RWPE2 (cell line): ENCODE measurements around the gene CRNKL1.

Source experiments
- ATAC-seq: fragments of 200-7000 bp; cut with Tn5 transposase; 3 replicates; pipeline ENCODE4 v1.9.1; 2021; ENCODE audit warnings: low read depth
- DNase-seq: peaks from one replicate; pipeline ENCODE4 v3.0.0-alpha.2; 2020; ENCODE audit warnings: low spot score
- H3K27ac ChIP-seq: fragments of 450-650 bp; 2 replicates; pipeline ENCODE4 v1.5.1; 2017; ENCODE audit warnings: mild to moderate bottlenecking; ENCODE audit not compliant: poor library complexity, severe bottlenecking
- H3K27me3 ChIP-seq: fragments of 250-450 bp; sonication (Bioruptor Pico); 2 replicates; pipeline ENCODE4 v1.5.1; 2021; ENCODE audit warnings: mild to moderate bottlenecking, moderate library complexity; ENCODE audit not compliant: insufficient read depth, poor library complexity, severe bottlenecking
- H3K36me3 ChIP-seq: fragments of 250-450 bp; sonication (Bioruptor Pico); 2 replicates; pipeline ENCODE4 v1.5.1; 2020; ENCODE audit warnings: low read depth, mild to moderate bottlenecking, moderate library complexity
- H3K4me1 ChIP-seq: fragments of 250-450 bp; sonication (Bioruptor Pico); 2 replicates; pipeline ENCODE4 v1.5.1; 2021; ENCODE audit warnings: mild to moderate bottlenecking, moderate library complexity; ENCODE audit not compliant: insufficient read depth, poor library complexity, severe bottlenecking
- H3K4me3 ChIP-seq: fragments of 250-450 bp; sonication (Bioruptor Pico); 2 replicates; pipeline ENCODE4 v1.5.1; 2021; ENCODE audit warnings: mild to moderate bottlenecking, moderate library complexity; ENCODE audit not compliant: severe bottlenecking
- H3K9me3 ChIP-seq: fragments of 250-450 bp; sonication (Bioruptor Pico); 2 replicates; pipeline ENCODE4 v1.5.1; 2021; ENCODE audit warnings: mild to moderate bottlenecking, moderate library complexity; ENCODE audit not compliant: severe bottlenecking
- TF ChIP-seq, protein P1 (sequence below): fragments of 450-650 bp; IDR thresholded peaks from one replicate; pipeline ENCODE4 v1.5.1; 2017; ENCODE audit warnings: mild to moderate bottlenecking, moderate library complexity; ENCODE audit not compliant: poor library complexity, severe bottlenecking

The CRNKL1 gene

DNA sequence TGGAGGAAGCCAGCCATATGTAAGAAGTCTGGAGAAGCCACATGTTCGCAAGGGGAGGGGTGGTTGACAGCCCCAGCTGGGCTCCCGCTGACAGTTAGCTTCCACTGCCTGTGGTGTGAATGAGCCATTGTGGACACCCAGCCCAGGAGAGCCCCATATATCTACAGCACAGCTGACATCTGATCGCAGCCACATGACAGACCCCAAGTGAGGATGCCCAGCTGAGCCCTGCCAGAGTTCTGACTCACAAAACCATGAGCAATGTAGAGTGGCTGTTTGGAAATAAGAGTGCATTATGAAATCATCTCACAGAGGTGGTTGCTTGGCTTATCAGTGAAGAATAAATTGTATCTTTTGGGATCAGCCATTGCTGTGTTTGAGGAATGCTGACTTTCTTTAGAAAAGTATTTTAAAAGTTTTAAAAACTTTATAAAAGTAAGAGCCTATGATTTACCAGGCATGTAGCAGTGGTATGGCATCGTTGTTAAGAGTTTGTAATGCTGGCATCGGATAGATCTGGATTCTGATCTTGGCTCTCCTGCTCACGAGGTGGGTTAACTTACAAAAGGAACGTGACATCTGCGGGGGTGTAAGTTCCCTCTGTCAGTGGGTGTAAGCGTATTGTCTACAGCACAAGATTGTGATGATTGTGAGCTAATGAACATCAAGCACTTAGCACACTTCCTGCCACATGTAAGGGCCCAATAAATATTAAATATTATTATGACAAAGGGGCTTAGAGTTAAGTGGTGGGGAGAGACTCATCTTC lies 24.2 kb upstream of the CRNKL1 start:
- no peaks in the 10 kb centered on the region for H3K27me3 ChIP-seq
- H3K4me3 ChIP-seq, result no peak overlapping the region
- peak; percentile 75 for ATAC-seq
- H3K36me3 ChIP-seq, result no peaks in the 10 kb centered on the region
- H3K27ac ChIP-seq, result no peak overlapping the region
- no peaks in the 10 kb centered on the region for H3K4me1 ChIP-seq
- no peaks in the 10 kb centered on the region for H3K9me3 ChIP-seq
- DNase-seq, result no peak
- TF ChIP-seq, protein P1, sequence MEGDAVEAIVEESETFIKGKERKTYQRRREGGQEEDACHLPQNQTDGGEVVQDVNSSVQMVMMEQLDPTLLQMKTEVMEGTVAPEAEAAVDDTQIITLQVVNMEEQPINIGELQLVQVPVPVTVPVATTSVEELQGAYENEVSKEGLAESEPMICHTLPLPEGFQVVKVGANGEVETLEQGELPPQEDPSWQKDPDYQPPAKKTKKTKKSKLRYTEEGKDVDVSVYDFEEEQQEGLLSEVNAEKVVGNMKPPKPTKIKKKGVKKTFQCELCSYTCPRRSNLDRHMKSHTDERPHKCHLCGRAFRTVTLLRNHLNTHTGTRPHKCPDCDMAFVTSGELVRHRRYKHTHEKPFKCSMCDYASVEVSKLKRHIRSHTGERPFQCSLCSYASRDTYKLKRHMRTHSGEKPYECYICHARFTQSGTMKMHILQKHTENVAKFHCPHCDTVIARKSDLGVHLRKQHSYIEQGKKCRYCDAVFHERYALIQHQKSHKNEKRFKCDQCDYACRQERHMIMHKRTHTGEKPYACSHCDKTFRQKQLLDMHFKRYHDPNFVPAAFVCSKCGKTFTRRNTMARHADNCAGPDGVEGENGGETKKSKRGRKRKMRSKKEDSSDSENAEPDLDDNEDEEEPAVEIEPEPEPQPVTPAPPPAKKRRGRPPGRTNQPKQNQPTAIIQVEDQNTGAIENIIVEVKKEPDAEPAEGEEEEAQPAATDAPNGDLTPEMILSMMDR, result no peak

DNA sequence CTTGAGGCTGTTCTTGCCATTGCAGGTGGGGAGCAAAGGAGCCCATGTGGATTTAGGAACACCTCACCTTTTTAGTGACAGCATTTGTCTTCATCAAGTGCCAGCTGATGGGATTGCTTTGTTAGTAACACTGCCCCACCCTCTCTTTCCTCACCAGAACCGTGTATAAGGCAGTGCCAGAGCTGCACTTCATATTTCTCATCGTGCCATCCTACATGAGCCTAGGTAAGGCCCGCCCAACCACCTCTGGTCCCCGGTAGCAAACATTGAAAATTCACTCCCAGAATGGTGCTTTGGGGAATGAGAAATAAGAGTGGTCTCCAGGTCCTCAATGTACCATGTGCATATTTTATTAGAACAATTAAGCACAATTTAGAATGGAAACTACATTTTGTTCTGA lies 22.8 kb upstream of the CRNKL1 start:
- H3K27me3 ChIP-seq, result no peaks in the 10 kb centered on the region
- no peak overlapping the region for H3K4me3 ChIP-seq
- no peak for DNase-seq

DNA sequence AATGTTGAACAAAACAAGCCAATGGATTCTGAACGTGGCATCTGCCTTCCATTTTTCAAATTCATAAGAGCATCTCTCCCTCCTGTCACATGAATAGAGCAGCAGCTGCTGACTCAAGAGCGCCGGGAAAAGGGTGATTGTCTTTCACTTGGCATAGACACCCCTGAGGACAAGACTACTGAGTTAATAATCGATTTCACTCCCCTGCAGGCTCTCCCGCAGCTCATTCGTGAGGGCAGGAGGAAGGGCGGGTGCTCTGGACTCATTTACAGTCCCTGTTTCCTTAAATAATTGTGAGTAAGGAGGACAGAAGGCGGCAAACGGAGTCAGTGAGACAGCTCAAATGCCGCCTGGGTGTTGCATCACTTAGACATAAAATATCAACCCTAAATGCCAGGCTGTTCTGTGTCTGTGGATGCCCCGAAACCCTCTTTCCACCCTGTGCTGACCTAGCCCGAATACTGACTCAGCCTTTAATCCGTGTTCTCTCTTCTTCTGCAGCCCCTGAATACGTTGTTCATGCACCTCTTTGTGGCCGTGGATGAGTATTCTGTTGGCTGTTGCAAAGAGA lies 21.6 kb upstream of the CRNKL1 start:
- Histone ChIP-seq H3K9me3 (no peaks in the 10 kb centered on the region), H3K4me3 (no peak overlapping the region), H3K27me3 (no peaks in the 10 kb centered on the region), H3K4me1 (no peaks in the 10 kb centered on the region), H3K36me3 (no peaks in the 10 kb centered on the region), H3K27ac (no peak overlapping the region)
- ATAC-seq, result no peak
- DNase-seq, result no peak
- TF ChIP-seq, protein P1, result no peak

More for the DNA sequence above, 22.8 kb upstream of the CRNKL1 start:
- Histone ChIP-seq H3K27ac (no peak overlapping the region), H3K9me3 (no peaks in the 10 kb centered on the region), H3K36me3 (no peaks in the 10 kb centered on the region), H3K4me1 (no peaks in the 10 kb centered on the region)
- no peak for ATAC-seq
- TF ChIP-seq, protein P1, result no peak

DNA sequence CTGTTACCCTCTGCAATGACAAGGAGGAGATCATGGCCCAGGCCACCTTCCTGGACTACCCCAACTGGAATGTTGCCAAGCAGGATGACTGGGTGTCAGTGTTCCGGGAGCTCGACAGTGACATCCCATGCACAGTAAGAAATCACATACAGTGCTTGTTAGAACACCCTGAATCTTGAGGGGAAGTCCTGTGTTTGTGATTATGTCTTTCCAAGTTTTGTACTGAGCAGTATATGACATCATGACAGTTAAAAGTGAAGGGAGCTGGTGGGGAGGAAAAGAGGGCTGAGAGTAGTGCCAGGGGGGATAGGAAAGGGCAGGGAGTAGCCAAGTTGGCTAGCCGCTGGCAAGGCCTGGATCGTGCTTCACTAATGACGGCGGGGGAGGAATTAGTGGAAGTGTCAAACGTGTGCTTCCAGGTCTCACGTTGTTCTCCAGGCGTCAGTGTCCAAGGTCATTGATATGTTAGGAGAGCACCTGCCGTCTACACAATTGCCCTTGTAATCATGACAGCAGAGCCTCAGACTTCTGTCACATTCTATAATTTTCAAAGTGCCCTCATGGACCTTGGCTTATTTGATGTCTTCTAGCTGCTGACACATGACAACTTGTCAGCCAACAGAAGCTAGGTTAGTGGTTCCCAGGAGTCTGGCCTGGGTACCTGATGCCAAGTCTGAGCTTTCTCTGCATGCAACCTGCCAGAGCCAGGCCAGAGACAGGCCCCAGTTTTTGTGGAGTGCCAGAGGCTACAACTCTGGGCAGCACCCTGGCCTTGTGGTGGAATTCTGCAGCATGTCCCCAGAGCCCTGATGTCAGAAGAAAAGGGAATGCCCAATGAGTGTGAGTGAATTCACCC lies 18.8 kb upstream of the CRNKL1 start:
- H3K27ac ChIP-seq, result no peak overlapping the region
- DNase-seq (no peak), ATAC-seq (no peak)
- no peaks in the 10 kb centered on the region for H3K4me1 ChIP-seq
- H3K27me3 ChIP-seq, result no peaks in the 10 kb centered on the region
- H3K9me3 ChIP-seq, result no peaks in the 10 kb centered on the region
- H3K4me3 ChIP-seq, result no peak overlapping the region
- TF ChIP-seq, protein P1, result no peak
- H3K36me3 ChIP-seq, result no peaks in the 10 kb centered on the region
